GM20431 (cell line): ENCODE results near the gene ILKAP.

ENCODE experiments used
- in situ Hi-C: fragments of 300-500 bp; cut with MseI, MboI; formaldehyde crosslinking; loops from one replicate; pipeline ENCODE4 v1.15.0; 2020; ENCODE audit warnings: low sequenced_read_pairs; ENCODE audit not compliant: unreplicated experiment

The ILKAP gene

DNA sequence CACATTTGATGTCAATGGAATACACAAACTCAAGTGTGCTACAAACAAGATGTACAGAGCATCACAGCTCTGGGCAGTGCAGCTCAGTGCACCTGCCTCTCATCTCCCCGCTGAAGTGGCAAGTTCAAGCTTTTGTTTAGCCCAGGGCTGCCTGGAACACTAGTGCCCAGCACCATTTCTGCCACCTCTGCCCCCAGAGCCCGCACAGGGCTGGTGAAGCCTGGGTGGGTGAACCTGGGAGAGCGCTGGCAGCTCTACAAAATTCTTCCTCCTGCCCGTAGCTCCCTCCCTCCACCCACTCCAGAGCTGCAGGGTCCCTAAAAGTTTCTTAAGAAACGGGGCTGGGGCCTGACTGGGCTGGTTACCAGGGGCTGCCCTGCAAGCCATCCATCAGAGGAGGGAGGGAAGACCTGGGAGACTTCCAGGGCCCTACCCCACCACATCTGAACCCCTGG lies 34.8 kb upstream of the ILKAP start:
- in situ Hi-C loops, result no loop called here

DNA sequence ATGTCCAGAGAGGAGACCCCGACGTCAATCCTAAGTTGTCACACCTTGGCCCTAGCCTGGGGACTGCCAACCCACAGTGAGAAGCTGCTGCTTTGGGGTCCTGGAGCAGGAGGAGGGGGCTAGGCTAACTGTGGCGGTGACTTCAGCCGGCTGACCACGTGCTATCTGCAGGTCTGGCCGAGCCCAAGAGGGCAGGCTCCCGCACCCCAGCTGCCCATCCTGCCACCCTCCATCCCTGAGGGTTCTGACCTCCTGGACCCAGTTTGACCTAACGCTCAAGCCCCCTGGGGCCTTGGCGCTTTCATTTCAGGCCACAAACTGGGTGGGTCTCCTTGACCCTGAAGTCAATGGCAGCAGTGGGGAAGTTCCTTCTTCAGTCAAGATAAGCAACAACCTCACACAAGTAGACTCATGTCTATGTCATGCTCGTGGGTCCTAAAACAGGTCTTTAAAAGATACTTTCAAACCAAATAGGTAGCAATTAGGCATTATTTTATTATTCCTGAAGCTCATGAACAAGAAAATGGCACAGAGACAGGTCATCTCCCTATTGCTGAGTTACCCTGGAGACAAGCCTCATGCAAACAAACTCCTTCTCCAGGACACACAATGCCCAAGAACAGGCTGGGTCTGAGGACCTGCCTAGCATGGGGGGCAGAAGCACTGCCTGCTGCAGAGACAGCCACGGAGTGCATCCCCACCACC lies 34.1 kb upstream of the ILKAP start:
- in situ Hi-C loops, result no loop called here

GRCh38 chr2:238236571-238236970 lies 33.1 kb upstream of the ILKAP start:
- in situ Hi-C loops, result no loop called here

GRCh38 chr2:238235856-238236255 lies 32.4 kb upstream of the ILKAP start:
- in situ Hi-C loops, result no loop called here

- in situ Hi-C loops, result no loop called here
These were observed 31.8 kb upstream of the ILKAP start for GRCh38 chr2:238235331-238235732.

- in situ Hi-C loops, result no loop called here
These were observed 30.1 kb upstream of the ILKAP start for GRCh38 chr2:238233625-238234024.

- in situ Hi-C loops, result no loop called here
These were observed 28.3 kb upstream of the ILKAP start for GRCh38 chr2:238231809-238232208.

DNA sequence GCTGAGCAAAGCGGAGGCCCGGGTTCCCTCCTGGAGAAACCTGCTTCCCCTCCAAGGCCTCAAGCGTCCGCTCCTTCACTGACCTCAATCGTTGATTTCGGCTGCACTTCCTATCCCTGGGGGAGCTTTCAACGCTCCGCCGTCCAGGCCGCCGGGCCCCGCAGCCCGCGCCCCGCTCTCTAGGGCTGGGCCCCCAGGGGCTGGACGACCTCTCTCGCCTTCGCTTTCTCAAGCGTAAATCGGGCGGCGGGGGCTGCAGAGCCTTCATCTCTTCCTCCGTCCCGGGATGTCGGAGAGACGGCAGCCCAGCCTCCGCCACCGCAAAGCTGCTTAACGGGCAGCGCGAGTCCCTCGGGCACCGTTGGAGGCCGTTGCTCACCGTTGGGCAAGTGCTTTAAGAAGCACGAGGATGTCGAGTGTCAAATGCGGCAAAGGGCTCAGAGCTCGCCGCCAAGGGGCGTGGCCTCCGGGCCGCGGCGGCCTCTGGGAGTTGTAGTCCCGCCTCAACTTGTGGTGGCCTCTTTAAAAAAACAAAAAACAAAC lies 27.8 kb upstream of the ILKAP start:
- in situ Hi-C loops, result no loop called here

DNA sequence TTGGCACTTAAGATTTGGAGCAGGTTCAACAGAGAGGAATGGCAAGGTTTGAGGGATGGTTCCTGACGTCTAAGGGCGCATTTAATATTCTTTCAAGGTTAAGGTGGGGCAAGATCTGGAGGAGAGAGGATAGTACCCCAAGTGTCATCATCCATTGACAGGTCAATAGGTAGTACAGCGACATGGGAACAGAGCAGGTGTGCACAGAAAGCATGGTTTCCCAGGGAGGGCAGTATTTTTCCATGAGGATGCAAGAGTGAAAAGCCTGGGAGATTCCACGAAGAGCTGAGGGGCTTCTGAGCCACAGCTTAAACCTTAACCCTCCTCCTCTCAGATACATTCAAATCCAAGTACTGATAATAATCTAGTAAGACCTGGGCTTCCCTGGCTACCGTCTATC lies 27.2 kb upstream of the ILKAP start:
- in situ Hi-C loops, result no loop called here

GRCh38 chr2:238228700-238229099 lies 25.2 kb upstream of the ILKAP start:
- in situ Hi-C loops, result no loop called here

DNA sequence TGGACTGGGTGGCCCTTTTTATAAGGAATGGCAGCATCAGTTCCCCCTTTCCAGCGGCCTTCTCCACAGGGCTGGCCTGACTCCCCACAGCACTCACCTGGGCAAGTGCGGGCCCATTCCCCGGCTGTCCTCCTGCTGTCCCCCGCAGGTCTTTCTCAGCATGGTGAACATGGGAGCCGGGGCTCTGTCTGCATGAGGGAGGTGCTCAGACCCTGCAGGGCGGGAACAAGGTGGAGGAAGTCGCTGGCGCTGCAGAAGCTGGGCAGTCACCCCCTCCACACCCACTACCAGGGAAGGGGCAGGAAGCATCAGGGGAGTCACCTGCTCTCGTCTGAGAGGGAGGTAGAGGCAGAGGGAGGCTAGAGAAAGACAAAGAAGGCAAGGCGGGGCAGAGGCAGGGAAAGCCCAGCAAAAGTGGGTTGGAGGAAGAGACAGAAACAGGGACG lies 24.1 kb upstream of the ILKAP start:
- in situ Hi-C loops, result no loop called here

DNA sequence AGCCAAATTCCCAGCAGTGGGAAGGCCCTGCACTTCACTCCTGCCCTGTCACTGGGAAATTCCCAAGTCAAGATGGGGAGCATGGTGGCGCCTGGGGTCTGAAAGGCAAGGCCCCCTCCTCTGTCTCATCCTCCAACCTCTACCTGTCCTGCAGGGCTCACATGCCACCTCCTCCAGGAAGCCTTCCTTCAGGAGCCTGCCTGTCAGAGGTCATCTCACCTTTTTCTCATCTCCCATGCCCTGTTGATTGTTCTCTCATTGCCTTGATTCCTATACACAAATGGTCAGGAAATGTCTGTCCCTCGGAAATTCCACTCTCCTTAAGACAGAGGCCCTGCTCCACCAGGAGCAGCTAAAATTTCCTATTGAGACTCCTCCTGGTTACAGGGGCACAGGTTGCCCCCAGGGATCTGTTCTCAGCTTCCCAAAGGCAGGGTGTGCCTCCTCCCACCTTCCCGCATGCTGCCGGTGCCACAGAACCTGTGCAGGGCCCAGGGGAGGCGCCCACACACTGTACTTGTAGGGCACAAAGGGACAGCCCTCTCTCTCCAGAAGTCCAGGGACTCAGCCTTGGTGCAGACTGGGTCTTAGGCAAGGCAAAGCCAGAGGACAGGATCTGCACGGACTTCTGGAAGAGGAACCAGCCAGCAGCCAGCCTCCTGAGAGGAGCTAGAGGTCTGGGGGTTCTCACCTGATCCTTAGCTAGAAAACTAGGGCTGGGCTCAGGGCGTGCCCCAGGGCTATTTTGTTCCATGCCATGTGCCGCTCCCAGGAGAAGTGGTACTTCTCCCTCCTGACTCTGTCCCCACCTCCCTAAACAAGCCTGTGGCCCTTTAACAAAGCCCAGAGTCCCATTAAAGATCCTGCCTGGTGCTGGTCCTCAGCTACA lies 23.4 kb upstream of the ILKAP start:
- in situ Hi-C loops, result no loop called here

DNA sequence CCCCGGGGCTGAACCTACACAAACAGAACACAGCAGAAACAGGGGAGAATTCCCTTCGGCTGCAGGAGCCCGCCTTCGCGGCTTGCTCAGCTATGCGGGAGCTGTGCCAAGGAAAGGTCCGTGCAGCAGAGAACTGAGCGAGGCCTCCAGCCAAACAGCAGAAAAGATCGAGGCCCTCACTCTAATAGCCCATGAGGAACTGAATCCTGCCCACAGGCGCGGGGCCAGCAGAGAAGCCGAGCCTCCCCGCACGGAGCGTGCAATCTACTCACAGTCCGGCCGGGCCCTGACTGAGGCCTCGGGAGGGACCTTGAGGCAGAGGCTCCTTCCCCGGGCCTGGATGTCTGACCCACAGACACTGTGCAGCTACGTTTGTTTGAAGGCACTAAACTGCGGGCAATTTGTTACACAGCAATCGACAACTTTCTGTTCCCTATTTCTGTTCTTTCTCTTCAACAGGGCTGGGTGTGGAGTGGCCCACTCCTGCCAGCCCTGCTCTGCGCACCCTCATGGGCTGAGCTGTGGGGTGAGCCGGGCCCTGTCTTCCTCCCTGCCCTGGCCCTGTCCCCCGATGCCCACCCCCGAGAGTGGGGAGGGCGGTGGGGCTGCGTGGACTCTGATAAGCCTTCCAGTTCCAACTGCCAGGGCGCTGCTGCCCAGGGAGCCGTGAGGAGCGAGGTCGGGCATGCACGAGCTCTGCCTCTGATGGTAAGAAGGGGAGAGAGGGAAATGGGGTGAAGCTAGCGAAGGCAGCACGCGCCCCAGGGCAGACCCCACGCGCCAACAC lies 22.6 kb upstream of the ILKAP start:
- in situ Hi-C loops, result no loop called here

GRCh38 chr2:238225121-238225520 lies 21.6 kb upstream of the ILKAP start:
- in situ Hi-C loops, result no loop called here

- in situ Hi-C loops, result no loop called here
These were observed 21.0 kb upstream of the ILKAP start for GRCh38 chr2:238224356-238225035.

- in situ Hi-C loops, result no loop called here
These were observed 17.5 kb upstream of the ILKAP start for GRCh38 chr2:238220892-238221521.

GRCh38 chr2:238220274-238220891 lies 16.9 kb upstream of the ILKAP start:
- in situ Hi-C loops, result no loop called here

DNA sequence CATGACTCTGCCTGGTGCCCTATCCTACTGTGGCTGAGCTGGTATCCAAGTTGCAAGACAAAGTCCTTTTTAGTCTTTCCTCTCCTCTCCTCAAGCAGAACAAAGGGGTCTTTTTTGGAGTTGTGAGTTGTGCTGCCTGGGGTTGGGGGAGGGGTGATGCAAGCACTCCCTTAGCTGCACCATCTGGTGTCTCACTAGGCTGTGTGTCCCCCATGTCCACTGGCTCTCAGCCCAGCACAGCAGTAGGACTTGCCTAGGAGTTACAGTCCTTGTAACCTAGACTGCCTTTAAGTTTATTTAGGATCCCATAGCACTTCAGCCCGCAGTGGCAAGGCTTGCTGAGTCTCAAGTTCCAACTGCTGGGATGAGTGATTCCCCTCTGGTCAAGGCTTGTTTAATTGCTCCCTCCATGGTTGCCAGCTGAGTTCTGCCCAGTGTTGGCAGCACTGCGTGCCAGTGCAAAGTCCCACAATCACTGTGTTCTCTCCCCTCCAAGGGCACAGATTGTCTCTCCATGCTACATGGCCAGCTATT lies 13.2 kb upstream of the ILKAP start:
- in situ Hi-C loops, result no loop called here

DNA sequence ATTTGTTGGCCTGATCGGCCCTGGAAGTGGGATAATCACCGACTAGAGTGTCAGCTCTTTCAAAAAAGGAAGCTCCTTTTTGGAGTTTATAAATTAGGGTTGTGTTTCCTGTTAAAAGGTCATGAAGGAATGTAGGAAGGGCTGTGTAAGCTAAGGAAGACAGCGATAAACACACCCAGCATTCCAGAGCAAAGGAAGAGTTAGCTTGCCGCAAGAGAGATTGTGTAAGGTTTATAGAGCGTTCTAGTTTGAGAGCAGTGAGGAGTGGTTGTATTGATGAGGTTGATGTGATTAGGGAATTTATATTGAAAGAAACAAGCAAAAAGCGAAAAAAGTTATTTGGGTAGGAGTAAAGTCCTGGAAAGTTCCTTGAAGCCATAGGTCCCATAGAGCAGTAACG lies 3.5 kb upstream of the ILKAP start:
- in situ Hi-C loops, result no loop called here
